SU-DHL-6 (cell line): Measurements from ENCODE around the gene ARG1.
"Not testable (repeated sequence)": the region's sequence is repeated elsewhere in the genome, so short reads cannot be mapped to it uniquely, and the experiment has no call there.

Experiments used
- H2AFZ ChIP-seq: fragments of 200-600 bp; sonication (generic); 2 replicates; pipeline ENCODE4 v1.6.1; 2014; ENCODE audit warnings: low read depth, mild to moderate bottlenecking, moderate library complexity, mixed read lengths, antibody characterized with exemption, low read length; ENCODE audit not compliant: severe bottlenecking
- H3F3A ChIP-seq: fragments of 200-600 bp; shearing (Covaris generic); 2 replicates; pipeline ENCODE4 v1.6.0; 2016; ENCODE audit warnings: antibody characterized with exemption, mild to moderate bottlenecking; ENCODE audit not compliant: insufficient read depth
- H3K27ac ChIP-seq: fragments of 200-600 bp; sonication (generic); 2 replicates; pipeline ENCODE4 v1.5.1; 2016; ENCODE audit warnings: low read depth, mild to moderate bottlenecking, low read length, moderate library complexity, mixed read lengths
- H3K27me3 ChIP-seq: fragments of 200-600 bp; sonication (generic), shearing (Covaris generic); 2 replicates; pipeline ENCODE4 v1.6.0; 2014; ENCODE audit warnings: mild to moderate bottlenecking, low read length
- H3K36me3 ChIP-seq: fragments of 200-600 bp; sonication (generic); 2 replicates; pipeline ENCODE4 v1.6.1; 2014; ENCODE audit warnings: mild to moderate bottlenecking, low read length, mixed read lengths
- H3K4me2 ChIP-seq: fragments of 300-600, 200-600 bp; shearing (Covaris generic), sonication (generic); 2 replicates; pipeline ENCODE4 v1.6.0; 2014; ENCODE audit warnings: low read length, low read depth, mild to moderate bottlenecking; ENCODE audit not compliant: poor library complexity, severe bottlenecking
- H3K4me3 ChIP-seq: fragments of 200-600 bp; sonication (generic); 2 replicates; pipeline ENCODE4 v1.5.1; 2014; ENCODE audit warnings: antibody characterized with exemption, low read length, mild to moderate bottlenecking, mixed read lengths; ENCODE audit not compliant: insufficient read depth, poor library complexity, severe bottlenecking
- H3K79me2 ChIP-seq: fragments of 200-600 bp; sonication (generic); 2 replicates; pipeline ENCODE4 v1.6.1; 2014; ENCODE audit warnings: mild to moderate bottlenecking, low read length, moderate library complexity; ENCODE audit not compliant: insufficient read depth
- H3K9ac ChIP-seq: fragments of 200-600 bp; sonication (generic); 2 replicates; pipeline ENCODE4 v1.7.0; 2014; ENCODE audit warnings: mild to moderate bottlenecking, low read length
- H3K9me2 ChIP-seq: fragments of 200-600 bp; sonication (generic); replicated peaks from 2 replicates; pipeline ENCODE4 v1.6.1; 2014; ENCODE audit warnings: low read length; ENCODE audit not compliant: insufficient read depth
- H3K9me3 ChIP-seq: fragments of 200-600 bp; sonication (generic); 2 replicates; pipeline ENCODE4 v1.6.1; 2014; ENCODE audit warnings: low read length, mixed read lengths; ENCODE audit not compliant: insufficient read depth
- H4K20me1 ChIP-seq: fragments of 200-600 bp; sonication (generic); 2 replicates; pipeline ENCODE4 v1.6.1; 2014; ENCODE audit warnings: low read depth, mild to moderate bottlenecking, antibody characterized with exemption, low read length, moderate library complexity, mixed read lengths
- EZH2phosphoT487 ChIP-seq: fragments of 200-600 bp; sonication (generic), shearing (Covaris generic); conservative IDR thresholded peaks from 2 replicates; pipeline ENCODE4 v1.6.1; 2018; ENCODE audit warnings: mild to moderate bottlenecking, antibody characterized with exemption, low read length, moderate library complexity, mixed read lengths
- TF ChIP-seq, protein P1 (sequence below): fragments of 200-600 bp; sonication (generic); IDR thresholded peaks from one replicate; pipeline ENCODE4 v1.5.1; 2017; ENCODE audit warnings: antibody characterized with exemption, mild to moderate bottlenecking, low read length, moderate library complexity; ENCODE audit not compliant: insufficient read depth, poor library complexity, severe bottlenecking

The ARG1 gene

GRCh38 chr6:131532580-131533039 is 40.4 kb upstream of the ARG1 start:
- H3K4me2 ChIP-seq, result no peak overlapping the region
- H3K79me2 ChIP-seq, result no peaks in the 10 kb centered on the region
- H3K27me3 ChIP-seq, result no peaks in the 10 kb centered on the region
- H2AFZ ChIP-seq, result no peak overlapping the region
- no peaks in the 10 kb centered on the region for H3K9me2 ChIP-seq
- H3K27ac ChIP-seq, result no peak overlapping the region
- H3K9me3 ChIP-seq, result no peaks in the 10 kb centered on the region
- no peaks in the 10 kb centered on the region for H4K20me1 ChIP-seq
- no peaks in the 10 kb centered on the region for H3K36me3 ChIP-seq
- no peak overlapping the region for H3K9ac ChIP-seq
- no peaks in the 10 kb centered on the region for H3F3A ChIP-seq
- no peak overlapping the region for H3K4me3 ChIP-seq
- TF ChIP-seq EZH2phosphoT487, result no peak
- TF ChIP-seq, protein P1, sequence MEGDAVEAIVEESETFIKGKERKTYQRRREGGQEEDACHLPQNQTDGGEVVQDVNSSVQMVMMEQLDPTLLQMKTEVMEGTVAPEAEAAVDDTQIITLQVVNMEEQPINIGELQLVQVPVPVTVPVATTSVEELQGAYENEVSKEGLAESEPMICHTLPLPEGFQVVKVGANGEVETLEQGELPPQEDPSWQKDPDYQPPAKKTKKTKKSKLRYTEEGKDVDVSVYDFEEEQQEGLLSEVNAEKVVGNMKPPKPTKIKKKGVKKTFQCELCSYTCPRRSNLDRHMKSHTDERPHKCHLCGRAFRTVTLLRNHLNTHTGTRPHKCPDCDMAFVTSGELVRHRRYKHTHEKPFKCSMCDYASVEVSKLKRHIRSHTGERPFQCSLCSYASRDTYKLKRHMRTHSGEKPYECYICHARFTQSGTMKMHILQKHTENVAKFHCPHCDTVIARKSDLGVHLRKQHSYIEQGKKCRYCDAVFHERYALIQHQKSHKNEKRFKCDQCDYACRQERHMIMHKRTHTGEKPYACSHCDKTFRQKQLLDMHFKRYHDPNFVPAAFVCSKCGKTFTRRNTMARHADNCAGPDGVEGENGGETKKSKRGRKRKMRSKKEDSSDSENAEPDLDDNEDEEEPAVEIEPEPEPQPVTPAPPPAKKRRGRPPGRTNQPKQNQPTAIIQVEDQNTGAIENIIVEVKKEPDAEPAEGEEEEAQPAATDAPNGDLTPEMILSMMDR, result no peak

- not testable (repeated sequence) for H3K36me3 ChIP-seq, H3F3A ChIP-seq, H3K9ac ChIP-seq, H4K20me1 ChIP-seq, H3K27ac ChIP-seq, H3K4me2 ChIP-seq, H3K79me2 ChIP-seq, H3K27me3 ChIP-seq, H3K9me2 ChIP-seq, H3K4me3 ChIP-seq, H3K9me3 ChIP-seq, H2AFZ ChIP-seq
Observed at GRCh38 chr6:131538615-131539014, 34.4 kb upstream of the ARG1 start.

GRCh38 chr6:131545317-131545716 is 27.7 kb upstream of the ARG1 start:
- no peak overlapping the region for H3K4me3 ChIP-seq
- no peak overlapping the region for H2AFZ ChIP-seq
- H3K27ac ChIP-seq, result no peak overlapping the region
- no peaks in the 10 kb centered on the region for H3F3A ChIP-seq
- TF ChIP-seq, protein P1, result no peak
- no peak for TF ChIP-seq EZH2phosphoT487
- no peaks in the 10 kb centered on the region for H3K27me3 ChIP-seq
- H4K20me1 ChIP-seq, result no peaks in the 10 kb centered on the region
- no peaks in the 10 kb centered on the region for H3K79me2 ChIP-seq
- no peaks in the 10 kb centered on the region for H3K9me2 ChIP-seq
- H3K36me3 ChIP-seq, result no peaks in the 10 kb centered on the region
- no peaks in the 10 kb centered on the region for H3K9me3 ChIP-seq
- no peak overlapping the region for H3K4me2 ChIP-seq
- no peak overlapping the region for H3K9ac ChIP-seq

- H3K9me3 ChIP-seq, result no peaks in the 10 kb centered on the region
- H3K79me2 ChIP-seq, result no peaks in the 10 kb centered on the region
- no peaks in the 10 kb centered on the region for H3K27me3 ChIP-seq
- no peak overlapping the region for H2AFZ ChIP-seq
- H3K4me3 ChIP-seq, result no peak overlapping the region
- no peak overlapping the region for H3K9ac ChIP-seq
- H4K20me1 ChIP-seq, result no peaks in the 10 kb centered on the region
- TF ChIP-seq EZH2phosphoT487, result no peak
- TF ChIP-seq, protein P1, result no peak
- H3F3A ChIP-seq, result no peaks in the 10 kb centered on the region
- H3K4me2 ChIP-seq, result no peak overlapping the region
- no peak overlapping the region for H3K27ac ChIP-seq
- H3K36me3 ChIP-seq, result no peaks in the 10 kb centered on the region
- no peaks in the 10 kb centered on the region for H3K9me2 ChIP-seq
Observed at GRCh38 chr6:131547488-131547887, 25.5 kb upstream of the ARG1 start.
